GM18873 (cell line): ENCODE results near the gene NGEF.
A peak's percentile ranks its signal among the peaks of the same experiment; 100 is the strongest.
"Not testable (repeated sequence)": the region's sequence is repeated elsewhere in the genome, so short reads cannot be mapped to it uniquely, and the experiment has no call there.

Experiments used
- ATAC-seq: cut with Tn5 transposase; IDR thresholded peaks from one replicate; pipeline ENCODE4 v1.9.1; 2021; ENCODE audit warnings: mild to moderate bottlenecking, moderate library complexity, moderate number of reproducible peaks; ENCODE audit not compliant: unreplicated experiment, low FRiP score

NGEF gene

DNA sequence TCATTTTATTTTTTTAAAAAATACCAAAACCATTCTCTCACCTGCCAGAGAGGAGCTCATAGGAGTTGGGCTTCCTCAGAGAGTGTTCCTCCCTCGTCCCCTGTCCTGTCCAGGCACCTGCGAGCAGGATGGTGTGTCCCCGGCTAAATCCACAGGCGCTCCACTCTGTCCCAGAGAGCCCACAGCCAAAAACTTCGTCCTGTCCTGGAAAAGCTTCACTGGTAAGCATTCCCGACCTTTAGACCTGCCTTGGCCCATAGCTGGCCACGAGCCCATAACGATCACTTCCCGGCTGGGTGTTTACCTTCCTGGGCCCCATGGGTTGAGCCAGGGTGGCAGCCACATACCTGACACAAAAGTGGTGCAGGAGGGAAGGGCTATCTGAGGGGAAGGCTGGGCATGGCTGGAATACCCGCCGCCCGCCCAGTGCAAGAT is at the start of gene NGEF:
TSS of gene NGEF (minus strand) at position 230 of the 435 bp plus-strand sequence. CDS start 38,366 bp downstream, outside the sequence.
- no peak for ATAC-seq

- ATAC-seq, result no peak
Measured at GRCh38 chr2:233062451-233062850, 49.4 kb upstream of the NGEF start.

DNA sequence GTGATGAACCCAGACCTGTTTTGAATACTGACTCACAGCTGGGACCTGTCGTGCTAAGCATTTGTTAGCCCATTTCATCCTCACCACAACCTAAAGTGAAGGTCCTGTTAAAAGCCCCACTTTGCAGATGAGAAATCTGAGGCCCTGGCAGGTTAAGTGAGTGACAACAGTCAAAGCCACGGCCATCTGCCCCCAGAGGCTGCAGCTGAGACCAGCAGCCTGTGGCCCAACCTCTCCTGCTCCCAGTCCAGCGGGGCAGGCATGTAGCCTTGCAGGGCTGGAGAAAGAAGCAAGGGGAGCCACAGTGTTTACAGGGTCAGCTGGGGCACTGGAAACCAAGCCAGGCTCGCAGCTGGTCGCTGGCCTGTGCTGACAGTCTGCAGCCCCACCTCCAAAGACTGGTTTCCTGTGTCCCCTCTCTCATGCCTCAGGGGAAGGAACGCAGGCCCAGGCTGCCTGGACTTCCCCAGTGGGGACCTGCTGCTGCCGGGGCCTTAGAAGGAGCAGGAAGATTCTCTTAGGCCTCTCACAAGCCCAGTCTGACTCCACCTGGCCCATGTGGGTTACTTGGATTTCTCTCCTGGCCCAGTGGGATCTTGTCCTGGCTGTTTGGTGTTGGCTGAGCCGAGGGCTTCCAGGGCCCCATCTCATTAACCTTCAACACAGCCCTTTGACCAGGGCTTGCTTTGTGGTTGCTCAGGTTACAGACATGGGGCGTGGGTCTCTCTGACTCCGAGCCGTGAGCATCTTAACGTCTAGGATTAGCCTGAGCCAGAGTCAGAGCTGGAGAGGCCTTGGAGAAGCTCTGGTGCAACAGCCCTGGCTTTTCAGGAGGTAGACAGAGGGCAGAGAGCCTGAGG is 48.8 kb upstream of the NGEF start:
- no peak for ATAC-seq

- no peak for ATAC-seq
Measured at GRCh38 chr2:233060980-233061590, 48.0 kb upstream of the NGEF start.

GRCh38 chr2:233060501-233060979 is 47.5 kb upstream of the NGEF start:
- no peak for ATAC-seq

GRCh38 chr2:233059797-233060500 is 46.9 kb upstream of the NGEF start, which contains the start of gene INPP5D:
INPP5D (plus strand) TSS chr2:233060342; CDS start chr2:233060479, 137 bp downstream.
- peak; percentile 38 for ATAC-seq

- ATAC-seq, result no peak
Measured at GRCh38 chr2:233059547-233059796, 46.4 kb upstream of the NGEF start.

DNA sequence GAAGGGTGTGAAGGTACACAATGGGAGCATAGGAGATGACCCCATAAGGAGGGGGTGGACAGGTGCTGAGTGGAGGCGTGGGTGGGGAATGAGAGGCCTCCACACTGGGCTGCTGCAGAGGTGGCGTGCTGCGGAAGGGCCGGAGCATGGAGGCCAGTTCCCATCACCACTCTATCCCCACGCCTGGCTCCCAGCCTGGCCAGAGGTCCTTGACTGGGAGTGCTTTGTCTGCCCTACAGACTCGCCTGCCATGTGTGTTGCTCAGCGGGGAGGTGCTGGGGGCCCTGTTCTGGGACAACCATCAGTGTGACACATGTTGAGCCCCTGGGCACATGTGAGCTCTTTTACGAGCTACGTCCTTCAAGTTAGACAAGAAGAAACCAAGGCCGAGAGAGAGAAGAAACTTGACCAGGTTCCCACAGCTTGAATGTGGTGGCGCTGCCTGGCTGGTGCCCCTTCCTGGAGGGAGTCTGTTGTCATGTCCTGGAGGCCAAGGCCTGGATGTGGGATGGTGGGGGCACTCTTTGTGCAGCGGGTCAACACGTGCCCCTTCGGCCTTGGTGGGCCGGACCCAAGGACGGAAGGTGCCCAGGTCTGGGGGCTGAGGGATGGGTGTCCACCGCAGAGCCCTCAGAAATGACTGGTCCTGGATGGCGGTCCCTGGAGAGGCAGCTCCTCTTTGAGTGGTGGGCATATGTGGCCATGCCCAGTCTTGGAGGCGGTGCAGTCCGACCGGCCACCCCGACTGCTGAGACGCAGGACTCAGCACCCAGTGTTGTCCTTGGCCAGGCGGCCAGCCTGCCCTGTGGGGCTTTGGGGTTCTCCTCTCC is 45.9 kb upstream of the NGEF start:
- no peak for ATAC-seq

- ATAC-seq, result no peak
Measured at GRCh38 chr2:233056961-233057605, 44.0 kb upstream of the NGEF start.

DNA sequence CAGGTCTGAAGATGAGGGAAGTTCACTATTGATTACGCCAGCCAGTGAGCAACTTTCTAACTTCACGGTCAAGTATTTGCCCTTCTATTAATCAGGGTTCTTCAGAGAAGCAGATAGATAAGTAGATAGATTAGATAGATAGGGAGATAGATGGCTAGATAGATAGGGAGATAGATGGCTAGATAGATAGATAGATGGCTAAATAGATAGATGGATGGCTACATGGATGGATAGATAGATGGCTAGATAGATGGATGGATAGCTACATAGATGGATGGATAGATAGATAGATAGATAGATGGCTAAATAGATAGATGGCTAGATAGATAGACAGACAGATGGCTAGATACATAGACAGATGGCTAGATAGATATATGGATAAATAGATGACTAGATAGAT is 42.3 kb upstream of the NGEF start:
- no peak for ATAC-seq

DNA sequence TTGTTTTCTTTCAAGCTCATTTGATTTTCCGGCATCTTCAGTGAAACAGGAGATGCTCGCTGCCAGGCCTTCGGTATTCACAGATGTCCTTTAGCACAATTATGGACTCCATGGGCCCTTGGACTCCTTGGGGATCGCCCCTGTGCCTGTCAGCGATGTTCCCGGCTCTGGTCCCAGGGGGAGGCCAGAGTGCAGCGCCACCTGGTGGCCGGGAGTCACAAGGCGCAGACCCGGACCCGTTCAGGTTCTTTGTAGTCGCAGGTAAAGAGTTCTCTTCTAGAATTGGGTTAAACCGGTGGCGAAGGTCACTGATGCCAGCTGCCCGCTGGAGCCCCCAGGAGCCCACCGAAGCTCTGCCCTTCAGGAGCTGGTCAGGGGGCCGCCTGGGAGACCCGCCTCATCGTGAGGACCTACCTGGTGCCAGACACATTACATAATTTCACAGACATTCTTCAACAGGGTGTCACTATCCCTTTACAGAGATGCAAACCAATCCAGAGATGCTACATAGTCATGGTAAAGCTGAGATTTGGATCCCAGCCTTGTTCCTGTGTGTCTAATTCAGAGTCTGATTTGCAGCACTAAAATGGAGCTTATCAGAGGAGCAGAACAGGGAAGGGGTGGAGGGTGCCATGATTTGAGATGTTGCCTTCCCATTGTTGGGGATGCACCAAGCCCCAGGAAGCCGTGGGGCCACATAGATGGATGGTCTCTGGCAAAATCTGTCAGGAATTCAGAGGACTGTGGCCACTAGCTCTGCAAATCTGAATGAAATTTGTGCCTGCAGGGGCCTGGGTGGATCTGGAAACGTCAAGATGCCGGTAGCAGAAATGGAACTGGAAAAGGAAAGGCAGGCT is 41.1 kb upstream of the NGEF start:
- ATAC-seq, result no peak

- ATAC-seq, result not testable (repeated sequence)
Measured at GRCh38 chr2:233052517-233052916, 39.5 kb upstream of the NGEF start.

- ATAC-seq, result no peak
Measured at GRCh38 chr2:233051241-233052149, 38.4 kb upstream of the NGEF start.

- ATAC-seq, result no peak
Measured at GRCh38 chr2:233049194-233049761, 36.2 kb upstream of the NGEF start.

GRCh38 chr2:233048569-233049193 is 35.6 kb upstream of the NGEF start:
- ATAC-seq, result no peak

- no peak for ATAC-seq
Measured at GRCh38 chr2:233047667-233048066, 34.6 kb upstream of the NGEF start.

GRCh38 chr2:233047206-233047605 is 34.1 kb upstream of the NGEF start:
- no peak for ATAC-seq
